IPS DF 6.9 (cell line): ENCODE measurements around the gene RBBP4.
"Not testable (repeated sequence)": the region's sequence is repeated elsewhere in the genome, so short reads cannot be mapped to it uniquely, and the experiment has no call there.

Experiments
- DNase-seq: peaks from one replicate; pipeline ENCODE4 v3.0.0-alpha.2; 2013; ENCODE audit warnings: low read depth, low spot score
- H3K27ac ChIP-seq: one replicate; pipeline ENCODE4 v1.5.1; 2013; ENCODE audit warnings: low read length, control low read depth
- H3K27me3 ChIP-seq: 2 replicates; pipeline ENCODE4 v1.6.1; 2013; ENCODE audit warnings: mild to moderate bottlenecking, low read length; ENCODE audit not compliant: control insufficient read depth, insufficient read depth
- H3K36me3 ChIP-seq: 2 replicates; pipeline ENCODE4 v1.6.1; 2013; ENCODE audit warnings: low read length; ENCODE audit not compliant: control insufficient read depth, insufficient read depth
- H3K4me1 ChIP-seq: 2 replicates; pipeline ENCODE4 v1.6.1; 2013; ENCODE audit warnings: low read length; ENCODE audit not compliant: control insufficient read depth, insufficient read depth
- H3K4me3 ChIP-seq: 2 replicates; pipeline ENCODE4 v1.5.1; 2013; ENCODE audit warnings: mild to moderate bottlenecking, low read length
- H3K9me3 ChIP-seq: 2 replicates; pipeline ENCODE4 v1.6.1; 2013; ENCODE audit warnings: low read length, inconsistent platforms; ENCODE audit not compliant: control insufficient read depth, insufficient read depth
- WGBS: extraction: QIAGEN DNeasy Blood & Tissue Kit; methylation state at CpG from one replicate; pipeline ENCODE4 v1.1.7; 2013; ENCODE audit warnings: mixed read lengths, missing lambda C conversion rate; ENCODE audit not compliant: insufficient read length, insufficient coverage; 5-methylcytosine and 5-hydroxymethylcytosine counted together

Gene RBBP4

DNA sequence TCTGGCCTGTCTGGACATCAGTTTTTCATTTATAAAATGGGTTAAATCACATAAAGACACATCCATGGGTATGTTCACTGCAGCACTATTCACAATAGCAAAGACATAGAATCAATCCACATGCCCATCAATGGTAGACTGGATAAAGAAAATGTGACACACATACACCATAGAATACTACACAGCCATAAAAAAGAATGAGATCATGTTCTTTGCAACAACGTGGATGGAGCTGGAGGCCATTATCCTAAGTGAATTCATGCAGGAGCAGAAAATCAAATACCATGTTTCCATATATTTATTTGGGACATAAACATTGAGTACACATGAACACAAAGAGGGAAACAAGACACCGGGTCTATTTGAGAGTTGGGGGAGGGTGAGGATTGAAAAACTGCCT, 28.8 kb upstream of the RBBP4 start:
- Histone ChIP-seq H3K9me3 (no peaks in the 10 kb centered on the region), H3K27me3 (no peaks in the 10 kb centered on the region), H3K4me1 (no peaks in the 10 kb centered on the region), H3K36me3 (no peaks in the 10 kb centered on the region; the same call in 1 of the 2 replicates), H3K4me3 (no peak overlapping the region), H3K27ac (no peak overlapping the region)
- no peak for DNase-seq
- no CpG with 5 or more reads among the region's 2 CpGs for WGBS

GRCh38 chr1:32622806-32623681, 28.0 kb upstream of the RBBP4 start:
- Histone ChIP-seq H3K4me1 (no peaks in the 10 kb centered on the region), H3K4me3 (no peak overlapping the region), H3K27ac (no peak overlapping the region), H3K9me3 (no peaks in the 10 kb centered on the region), H3K27me3 (no peaks in the 10 kb centered on the region), H3K36me3 (no peaks in the 10 kb centered on the region; the same call in 1 of the 2 replicates)
- WGBS = 100% methylated on average over 1 of the region's 3 CpGs
- DNase-seq = no peak

DNA sequence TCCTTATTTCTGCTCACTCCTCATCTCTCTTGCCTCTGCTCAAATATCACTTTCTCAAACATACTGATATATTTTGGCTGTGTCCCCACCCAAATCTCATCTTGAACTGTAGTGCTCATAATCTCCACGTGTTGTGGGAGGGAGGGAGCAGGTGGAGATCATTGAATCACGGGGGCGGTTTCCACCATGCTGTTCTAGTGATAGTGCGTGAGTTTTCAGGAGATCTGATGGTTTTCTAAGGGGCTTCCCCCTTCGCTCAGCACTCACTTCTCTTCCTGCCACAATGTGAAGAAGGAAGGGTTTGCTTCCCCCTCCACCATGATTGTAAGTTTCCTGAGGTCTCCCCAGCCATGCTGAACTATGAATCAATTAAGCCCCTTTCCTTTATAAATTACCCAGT, 27.2 kb upstream of the RBBP4 start:
- no peak overlapping the region for H3K27ac ChIP-seq
- H3K27me3 ChIP-seq = no peaks in the 10 kb centered on the region
- no peaks in the 10 kb centered on the region for H3K4me1 ChIP-seq
- H3K36me3 ChIP-seq = peaks cover 2% of the 10 kb centered on the region; the same call in 1 of the 2 replicates
- H3K4me3 ChIP-seq = no peak overlapping the region
- H3K9me3 ChIP-seq = no peaks in the 10 kb centered on the region
- no peak for DNase-seq
- WGBS = no CpG with 5 or more reads among the region's 5 CpGs

DNA sequence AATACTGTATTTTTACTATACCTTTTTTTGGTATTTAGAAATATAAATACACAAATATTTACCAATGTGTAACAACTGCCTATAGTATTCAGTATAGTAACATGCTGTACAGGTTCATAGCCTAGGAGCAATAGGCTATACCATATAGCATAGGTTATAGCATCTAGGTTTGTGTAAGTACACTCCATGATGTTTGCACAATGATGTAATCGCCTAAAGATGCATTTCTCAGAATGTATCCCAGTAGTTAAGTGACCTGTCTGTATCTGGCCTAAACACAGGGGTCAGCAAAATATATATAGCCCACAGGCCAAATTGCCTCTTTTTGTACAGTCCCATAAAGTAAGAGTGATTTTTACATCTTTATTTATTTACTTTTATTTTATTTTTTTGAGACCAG, 24.8 kb upstream of the RBBP4 start:
- WGBS = no CpG with 5 or more reads among the region's 1 CpG
- Histone ChIP-seq H3K27me3 (no peaks in the 10 kb centered on the region), H3K27ac (no peak overlapping the region), H3K4me1 (no peaks in the 10 kb centered on the region), H3K9me3 (no peaks in the 10 kb centered on the region), H3K36me3 (peaks cover 5% of the 10 kb centered on the region; the same call in 1 of the 2 replicates), H3K4me3 (no peak overlapping the region)
- DNase-seq = no peak

DNA sequence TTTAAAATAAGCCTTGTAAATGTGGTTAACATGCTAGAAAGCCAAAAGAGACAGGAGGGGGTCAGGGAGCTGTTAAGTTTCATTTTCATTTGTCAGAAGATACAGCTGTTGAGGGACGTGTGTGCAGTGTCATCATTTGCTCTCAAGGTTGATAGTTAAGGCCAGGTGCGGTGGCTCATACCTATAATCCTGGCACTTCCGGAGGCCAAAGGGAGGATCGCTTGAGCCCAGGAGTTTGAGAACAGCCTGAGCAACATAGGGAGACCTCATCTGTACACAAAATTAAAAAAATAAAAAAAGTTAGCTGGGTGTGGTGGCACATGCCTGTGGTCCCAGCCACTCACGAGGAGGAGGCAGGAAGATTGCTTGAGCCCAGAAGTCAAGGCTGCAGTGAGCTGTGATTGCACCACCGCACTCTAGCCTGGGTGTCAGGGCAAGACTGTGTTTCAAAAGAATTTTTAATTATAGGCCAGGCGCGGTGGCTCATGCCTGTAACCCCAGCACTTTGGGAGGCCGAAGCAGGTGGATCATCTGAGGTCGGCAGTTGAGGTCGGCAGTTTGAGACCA, 23.3 kb upstream of the RBBP4 start:
- peaks cover 2% of the 10 kb centered on the region; the same call in 1 of the 2 replicates for H3K4me1 ChIP-seq
- H3K4me3 ChIP-seq = no peak overlapping the region

DNA sequence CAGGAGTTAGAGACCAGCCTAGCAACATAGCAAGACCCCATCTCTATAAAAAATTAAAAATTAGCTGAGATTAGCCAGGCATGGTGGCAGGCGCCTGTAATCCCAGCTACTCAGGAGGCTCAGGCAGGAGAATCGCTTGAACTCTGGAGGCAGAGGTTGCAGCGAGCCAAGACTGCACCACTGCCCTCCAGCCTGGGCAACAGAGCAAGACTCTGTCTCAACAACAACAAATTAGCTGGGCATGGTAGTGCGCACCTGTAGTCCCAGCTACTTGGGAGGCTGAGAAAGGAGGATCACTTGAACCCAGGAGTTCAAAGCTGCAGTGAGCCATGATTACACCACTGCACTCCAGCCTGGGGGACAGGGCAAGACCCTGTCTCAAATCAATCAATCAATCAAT, 20.8 kb upstream of the RBBP4 start:
- H3K9me3 ChIP-seq, H3K27ac ChIP-seq, H3K4me3 ChIP-seq, H3K36me3 ChIP-seq, H3K27me3 ChIP-seq, H3K4me1 ChIP-seq, DNase-seq: not testable (repeated sequence)
- no CpG with 5 or more reads among the region's 4 CpGs for WGBS

More for the DNA sequence above, 23.3 kb upstream of the RBBP4 start:
- DNase-seq = no peak
- Histone ChIP-seq H3K36me3 (peaks cover 5% of the 10 kb centered on the region; the same call in 1 of the 2 replicates), H3K9me3 (no peaks in the 10 kb centered on the region), H3K27me3 (no peaks in the 10 kb centered on the region), H3K27ac (no peak overlapping the region)
- whole genome bisulfite sequencing = no CpG with 5 or more reads among the region's 11 CpGs

- no CpG with 5 or more reads among the region's 2 CpGs for WGBS
- peaks cover 2% of the 10 kb centered on the region for H3K4me1 ChIP-seq
- no peak overlapping the region for H3K27ac ChIP-seq
- no peak for DNase-seq
- H3K27me3 ChIP-seq = no peaks in the 10 kb centered on the region
- no peak overlapping the region for H3K4me3 ChIP-seq
- H3K9me3 ChIP-seq = no peaks in the 10 kb centered on the region
- peaks cover 5% of the 10 kb centered on the region; the same call in 1 of the 2 replicates for H3K36me3 ChIP-seq
Measured at GRCh38 chr1:32632829-32633228, 18.2 kb upstream of the RBBP4 start.

DNA sequence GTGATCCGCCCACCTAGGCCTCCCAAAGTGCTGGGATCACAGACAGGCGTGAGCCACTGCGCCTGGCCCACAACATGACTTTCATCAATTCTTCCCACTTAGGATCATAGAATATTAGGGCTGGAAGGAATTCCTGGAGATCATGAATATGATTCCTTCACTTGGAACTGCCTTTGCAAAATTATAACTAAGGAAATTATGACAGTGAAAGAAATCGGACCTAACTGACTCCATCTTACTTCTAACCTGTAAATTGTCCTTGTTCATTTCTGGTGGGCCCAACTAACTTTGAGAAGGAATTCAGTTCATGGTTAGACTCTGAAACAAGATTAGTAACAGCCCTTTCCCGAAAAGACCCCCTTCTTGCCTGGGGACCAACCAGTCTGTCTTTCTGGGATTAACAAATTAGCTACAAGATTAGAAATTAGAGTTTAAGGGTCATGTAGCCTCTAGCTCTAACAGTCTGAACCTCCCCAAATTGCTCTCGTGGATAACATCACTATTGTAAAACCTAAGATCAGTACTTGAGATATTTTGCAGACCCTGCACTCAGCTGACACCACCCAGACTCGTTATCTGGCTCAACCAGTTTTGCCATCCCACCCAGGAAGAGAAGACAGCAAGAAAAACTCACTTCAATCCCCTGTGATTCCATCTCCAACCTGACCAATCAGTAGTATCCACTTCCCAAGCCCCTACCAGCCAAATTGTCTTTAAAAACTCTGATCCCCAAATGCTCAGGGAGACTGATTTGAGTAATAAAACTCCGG, 15.3 kb upstream of the RBBP4 start:
- no peak for DNase-seq
- no peaks in the 10 kb centered on the region for H3K36me3 ChIP-seq
- no CpG with 5 or more reads among the region's 8 CpGs for WGBS
- H3K4me1 ChIP-seq = peaks cover 2% of the 10 kb centered on the region
- H3K4me3 ChIP-seq = no peak overlapping the region
- no peaks in the 10 kb centered on the region for H3K27me3 ChIP-seq
- no peak overlapping the region for H3K27ac ChIP-seq
- no peaks in the 10 kb centered on the region for H3K9me3 ChIP-seq

GRCh38 chr1:32636914-32637645, 13.9 kb upstream of the RBBP4 start:
- no peak overlapping the region for H3K4me3 ChIP-seq
- no peaks in the 10 kb centered on the region for H3K27me3 ChIP-seq
- H3K27ac ChIP-seq = no peak overlapping the region
- no peaks in the 10 kb centered on the region; the same call in none of the 2 replicates for H3K4me1 ChIP-seq
- no peaks in the 10 kb centered on the region for H3K9me3 ChIP-seq
- H3K36me3 ChIP-seq = no peaks in the 10 kb centered on the region
- no peak for DNase-seq
- whole genome bisulfite sequencing = no CpG with 5 or more reads among the region's 16 CpGs
